Measurements from ENCODE around the gene ICA1L. TPM values are rescaled to one million over a fixed set of nuclear protein-coding genes. Genes with fewer than 3 reads are reported as not detected.

ICA1L gene
- total and polyA plus RNA-seq, 2 of the 4 experiments (the other 2 are of a cell fraction), result 1.7 to 1.8 TPM

- Histone ChIP-seq H3K27me3 (ENCODE audit: control insufficient read depth, insufficient read depth, low read length) (no peaks in the 10 kb centered on the region), H2BK20ac (ENCODE audit: low read depth, low read length) (no peak overlapping the region), H3K9me3 (ENCODE audit: control insufficient read depth, insufficient read depth, low read length) (no peaks in the 10 kb centered on the region), H3K9me1 (ENCODE audit: insufficient read depth, low read length) (no peaks in the 10 kb centered on the region), H2AFZ (replicated peaks; ENCODE audit: low read length, poor library complexity) (no peak overlapping the region), H4K20me1 (ENCODE audit: insufficient read depth, low read length) (no peaks in the 10 kb centered on the region), H3K4ac (ENCODE audit: low read depth, low read length) (no peak overlapping the region), H2AK5ac (ENCODE audit: low read depth, low read length) (no peak overlapping the region), H3K14ac (replicated peaks; ENCODE audit: low read depth, low read length) (no peak overlapping the region), H4K91ac (ENCODE audit: insufficient read depth, low read depth, low read length) (no peak overlapping the region), H2AK9ac (replicated peaks; ENCODE audit: low read depth, low read length, poor library complexity) (no peak overlapping the region), H3K4me3 (ENCODE audit: insufficient read depth, low read depth, low read length) (no peak overlapping the region), H3K18ac (ENCODE audit: low read depth, low read length) (no peak overlapping the region), H3K36me3 (ENCODE audit: control insufficient read depth, insufficient read depth, low read length) (peaks cover 13% of the 10 kb centered on the region), H3K79me1 (ENCODE audit: low read depth in 1 of 2, low read length in 2 of 2) (no peaks in the 10 kb centered on the region), H4K8ac (ENCODE audit: low read depth in 2 of 2, low read length in 2 of 2) (no peak overlapping the region), H2BK5ac (ENCODE audit: low read depth, low read length, poor library complexity, severe bottlenecking) (no peak overlapping the region), H3K23ac (ENCODE audit: low read depth, low read length) (no peak overlapping the region), H2BK15ac (ENCODE audit: low read depth, low read length) (no peak overlapping the region), H3K4me2 (ENCODE audit: low read depth, low read length) (no peak overlapping the region), H3K9ac (ENCODE audit: low read depth, low read length) (no peak overlapping the region), H2BK120ac (ENCODE audit: low read depth, low read length) (no peak overlapping the region), H3K56ac (ENCODE audit: extremely low read depth, insufficient read depth, low read length) (no peak overlapping the region), H4K5ac (ENCODE audit: low read depth, low read length) (no peak overlapping the region), H3K27ac (ENCODE audit: insufficient read depth, low read length) (no peak overlapping the region), H3K4me1 (ENCODE audit: control insufficient read depth, insufficient read depth, low read length) (no peaks in the 10 kb centered on the region)
- intact Hi-C loops (cut with micrococcal nuclease) (no loop called here), in situ Hi-C loops (cut with MboI; ENCODE audit: low sequenced_read_pairs) (no loop called here), dilution Hi-C loops (cut with HindIII; ENCODE audit: low sequenced_read_pairs, unreplicated experiment) (no loop called here)
- WGBS, 2 experiments (ENCODE audit: extremely low coverage in 2 of 2, insufficient read length in 1 of 2), result no CpG with 5 or more reads among the region's 5 CpGs
- no TSS peak for BruUV-seq (replicated peaks)
- DNase-seq (peak; percentile 85), ATAC-seq (ENCODE audit: low read depth) (peak; percentile 78)
- ChIA-PET CTCF (interaction anchor here (0.6 kb wide), 2 partner anchors 310 to 612 kb away, joined by 3 read pairs; no protein-coding TSS in a partner anchor), POLR2A (ENCODE audit: unreplicated experiment) (no interaction called here)
- TF ChIP-seq SMC3 (IDR thresholded peaks at IDR 0.05; ENCODE audit: low read depth, low read length), result peak; percentile 40; the same call in 1 of the 2 replicates
- no peak for TF ChIP-seq NFE2L2 (IDR thresholded peaks at IDR 0.05; ENCODE audit: low read depth, low read length)
- TF ChIP-seq, protein P1, sequence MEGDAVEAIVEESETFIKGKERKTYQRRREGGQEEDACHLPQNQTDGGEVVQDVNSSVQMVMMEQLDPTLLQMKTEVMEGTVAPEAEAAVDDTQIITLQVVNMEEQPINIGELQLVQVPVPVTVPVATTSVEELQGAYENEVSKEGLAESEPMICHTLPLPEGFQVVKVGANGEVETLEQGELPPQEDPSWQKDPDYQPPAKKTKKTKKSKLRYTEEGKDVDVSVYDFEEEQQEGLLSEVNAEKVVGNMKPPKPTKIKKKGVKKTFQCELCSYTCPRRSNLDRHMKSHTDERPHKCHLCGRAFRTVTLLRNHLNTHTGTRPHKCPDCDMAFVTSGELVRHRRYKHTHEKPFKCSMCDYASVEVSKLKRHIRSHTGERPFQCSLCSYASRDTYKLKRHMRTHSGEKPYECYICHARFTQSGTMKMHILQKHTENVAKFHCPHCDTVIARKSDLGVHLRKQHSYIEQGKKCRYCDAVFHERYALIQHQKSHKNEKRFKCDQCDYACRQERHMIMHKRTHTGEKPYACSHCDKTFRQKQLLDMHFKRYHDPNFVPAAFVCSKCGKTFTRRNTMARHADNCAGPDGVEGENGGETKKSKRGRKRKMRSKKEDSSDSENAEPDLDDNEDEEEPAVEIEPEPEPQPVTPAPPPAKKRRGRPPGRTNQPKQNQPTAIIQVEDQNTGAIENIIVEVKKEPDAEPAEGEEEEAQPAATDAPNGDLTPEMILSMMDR (conservative IDR thresholded peaks at IDR 0.05; ENCODE audit: low read depth, low read length), result peak; percentile 36
- no peak for TF ChIP-seq MXI1 (IDR thresholded peaks at IDR 0.05; ENCODE audit: borderline replicate concordance, low read depth, low read length)
- TF ChIP-seq POLR2A (IDR thresholded peaks at IDR 0.05; ENCODE audit: low read depth, low read length), result no peak
- TF ChIP-seq RCOR1 (IDR thresholded peaks at IDR 0.05; ENCODE audit: insufficient replicate concordance, low read length), result no peak
- TF ChIP-seq, protein P2, sequence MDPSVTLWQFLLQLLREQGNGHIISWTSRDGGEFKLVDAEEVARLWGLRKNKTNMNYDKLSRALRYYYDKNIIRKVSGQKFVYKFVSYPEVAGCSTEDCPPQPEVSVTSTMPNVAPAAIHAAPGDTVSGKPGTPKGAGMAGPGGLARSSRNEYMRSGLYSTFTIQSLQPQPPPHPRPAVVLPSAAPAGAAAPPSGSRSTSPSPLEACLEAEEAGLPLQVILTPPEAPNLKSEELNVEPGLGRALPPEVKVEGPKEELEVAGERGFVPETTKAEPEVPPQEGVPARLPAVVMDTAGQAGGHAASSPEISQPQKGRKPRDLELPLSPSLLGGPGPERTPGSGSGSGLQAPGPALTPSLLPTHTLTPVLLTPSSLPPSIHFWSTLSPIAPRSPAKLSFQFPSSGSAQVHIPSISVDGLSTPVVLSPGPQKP (IDR thresholded peaks at IDR 0.05; ENCODE audit: borderline replicate concordance, low read depth, low read length), result no peak
- peak; percentile 24; the same call in 1 of the 2 replicates for TF ChIP-seq RAD21 (IDR thresholded peaks at IDR 0.05; ENCODE audit: low read length)
- peak; percentile 35; the same call in 1 of the 2 replicates for TF ChIP-seq FOS (IDR thresholded peaks at IDR 0.05; ENCODE audit: low read depth, low read length)
Observed at GRCh38 chr2:202883987-202884675, 12.6 kb upstream of the ICA1L start.

Data from IMR-90 (cell line).